Nephron progenitor cell (in vitro differentiated cells): ENCODE measurements around the gene COA1.

ENCODE experiments used
- DNase-seq: peaks from one replicate; pipeline ENCODE4 v3.0.0; 2021
- H3K27ac Mint-ChIP-seq: 2 replicates; pipeline ENCODE4 v1.8.0; 2021; ENCODE audit warnings: mild to moderate bottlenecking, moderate library complexity, mixed read lengths
- H3K27me3 Mint-ChIP-seq: 2 replicates; pipeline ENCODE4 v1.8.0; 2021; ENCODE audit warnings: mild to moderate bottlenecking, low read depth, mixed read lengths; ENCODE audit not compliant: poor library complexity
- H3K36me3 Mint-ChIP-seq: 2 replicates; pipeline ENCODE4 v1.8.0; 2021; ENCODE audit warnings: low read depth, mixed read lengths
- H3K4me1 Mint-ChIP-seq: 2 replicates; pipeline ENCODE4 v1.8.0; 2021; ENCODE audit warnings: mixed read lengths
- H3K4me3 Mint-ChIP-seq: 2 replicates; pipeline ENCODE4 v1.8.0; 2021; ENCODE audit warnings: mild to moderate bottlenecking, moderate library complexity, mixed read lengths
- H3K9me3 Mint-ChIP-seq: 2 replicates; pipeline ENCODE4 v1.8.0; 2021; ENCODE audit warnings: mild to moderate bottlenecking, moderate library complexity, mixed read lengths
- CTCF ChIP-seq: fragments of 200-600 bp; sonication (generic); IDR thresholded peaks from 2 replicates; pipeline ENCODE4 v1.5.0; 2021; ENCODE audit warnings: antibody characterized with exemption

Gene COA1

GRCh38 chr7:43698460-43699255 lies 30.7 kb downstream of the COA1 start:
- H3K4me1 Mint-ChIP-seq = no peaks in the 10 kb centered on the region
- DNase-seq = no peak
- H3K27ac Mint-ChIP-seq = no peak overlapping the region
- no peaks in the 10 kb centered on the region for H3K27me3 Mint-ChIP-seq
- H3K4me3 Mint-ChIP-seq = no peak overlapping the region
- TF ChIP-seq CTCF = no peak
- peaks cover 19% of the 10 kb centered on the region for H3K9me3 Mint-ChIP-seq
- H3K36me3 Mint-ChIP-seq = peaks cover 19% of the 10 kb centered on the region

GRCh38 chr7:43697690-43698089 lies 31.6 kb downstream of the COA1 start:
- peaks cover 9% of the 10 kb centered on the region for H3K9me3 Mint-ChIP-seq
- no peak overlapping the region for H3K27ac Mint-ChIP-seq
- no peak for DNase-seq

GRCh38 chr7:43695365-43695764 lies 34.0 kb downstream of the COA1 start:
- no peak overlapping the region for H3K4me3 Mint-ChIP-seq
- H3K27me3 Mint-ChIP-seq = no peaks in the 10 kb centered on the region
- no peak for TF ChIP-seq CTCF
- H3K4me1 Mint-ChIP-seq = no peaks in the 10 kb centered on the region
- H3K27ac Mint-ChIP-seq = no peak overlapping the region
- no peak for DNase-seq
- peaks cover 4% of the 10 kb centered on the region for H3K9me3 Mint-ChIP-seq
- peaks cover 4% of the 10 kb centered on the region for H3K36me3 Mint-ChIP-seq

More at GRCh38 chr7:43697690-43698089, 31.6 kb downstream of the COA1 start:
- Mint-ChIP-seq H3K4me3 (no peak overlapping the region), H3K4me1 (no peaks in the 10 kb centered on the region), H3K27me3 (no peaks in the 10 kb centered on the region), H3K36me3 (peaks cover 10% of the 10 kb centered on the region)
- TF ChIP-seq CTCF = no peak

- Mint-ChIP-seq H3K4me3 (no peak overlapping the region), H3K27ac (no peak overlapping the region), H3K4me1 (no peaks in the 10 kb centered on the region), H3K27me3 (no peaks in the 10 kb centered on the region), H3K9me3 (peaks cover 13% of the 10 kb centered on the region), H3K36me3 (peaks cover 14% of the 10 kb centered on the region)
- DNase-seq = no peak
- no peak for TF ChIP-seq CTCF
These were observed 34.9 kb downstream of the COA1 start for GRCh38 chr7:43694399-43694748.

- H3K9me3 Mint-ChIP-seq = peaks cover 18% of the 10 kb centered on the region
- no peak overlapping the region for H3K4me3 Mint-ChIP-seq
- TF ChIP-seq CTCF = no peak
- H3K27ac Mint-ChIP-seq = no peak overlapping the region
- no peaks in the 10 kb centered on the region for H3K4me1 Mint-ChIP-seq
- no peaks in the 10 kb centered on the region for H3K27me3 Mint-ChIP-seq
- DNase-seq = no peak
- H3K36me3 Mint-ChIP-seq = peaks cover 19% of the 10 kb centered on the region
These were observed 35.5 kb downstream of the COA1 start for GRCh38 chr7:43693687-43694398.
